GM23338 (cell line): ENCODE data around the gene C1orf198. TPM values are rescaled to one million over a fixed set of nuclear protein-coding genes. Genes with fewer than 3 reads are reported as not detected.

Experiments used
- ATAC-seq: fragments of 200-7000 bp; cut with Tn5 transposase; 3 replicates; pipeline ENCODE4 v1.9.1; 2020
- DNase-seq: peaks from one replicate; pipeline ENCODE4 v3.0.0-alpha.2; 2015; ENCODE audit warnings: low spot score
- H2AFZ ChIP-seq: fragments of 200-600 bp; sonication (generic); 2 replicates; pipeline ENCODE4 v1.8.0; 2016; ENCODE audit warnings: antibody characterized with exemption, mild to moderate bottlenecking, moderate library complexity
- H3F3A ChIP-seq: fragments of 200-600 bp; sonication (generic); replicated peaks from 2 replicates; pipeline ENCODE4 v1.8.0; 2017; ENCODE audit warnings: antibody characterized with exemption, mixed run types, low read depth
- H3K27ac ChIP-seq: fragments of 200-600 bp; sonication (generic); 2 replicates; pipeline ENCODE4 v1.6.1; 2016; ENCODE audit warnings: low read depth
- H3K27me3 ChIP-seq: fragments of 200-600 bp; sonication (generic); 2 replicates; pipeline ENCODE4 v1.8.0; 2016; ENCODE audit warnings: mild to moderate bottlenecking, mixed run types, moderate library complexity; ENCODE audit not compliant: insufficient read depth
- H3K36me3 ChIP-seq: fragments of 200-600 bp; sonication (generic); 2 replicates; pipeline ENCODE4 v1.8.0; 2016; ENCODE audit warnings: mild to moderate bottlenecking; ENCODE audit not compliant: insufficient read depth
- H3K4me1 ChIP-seq: fragments of 200-600 bp; sonication (generic); 2 replicates; pipeline ENCODE4 v1.8.0; 2016; ENCODE audit warnings: mild to moderate bottlenecking, moderate library complexity; ENCODE audit not compliant: insufficient read depth
- H3K4me2 ChIP-seq: fragments of 200-600 bp; sonication (generic); 2 replicates; pipeline ENCODE4 v1.7.1; 2017; ENCODE audit warnings: mixed run types
- H3K4me3 ChIP-seq: fragments of 200-600 bp; sonication (generic); 2 replicates; pipeline ENCODE4 v1.6.1; 2016; ENCODE audit warnings: mixed run types
- H3K79me2 ChIP-seq: fragments of 200-600 bp; sonication (generic); replicated peaks from 2 replicates; pipeline ENCODE4 v1.8.0; 2017; ENCODE audit warnings: mild to moderate bottlenecking; ENCODE audit not compliant: insufficient read depth
- H3K9me2 ChIP-seq: fragments of 200-600 bp; sonication (generic); 2 replicates; pipeline ENCODE4 v1.8.0; 2017; ENCODE audit not compliant: insufficient read depth
- H4K20me1 ChIP-seq: fragments of 200-600 bp; sonication (generic); replicated peaks from 2 replicates; pipeline ENCODE4 v1.8.0; 2017; ENCODE audit warnings: mild to moderate bottlenecking; ENCODE audit not compliant: insufficient read depth
- H3K27ac Mint-ChIP-seq: 2 replicates; pipeline ENCODE4 v1.8.0; 2020; ENCODE audit warnings: inconsistent platforms, mild to moderate bottlenecking, moderate library complexity, mixed read lengths
- H3K27me3 Mint-ChIP-seq: 3 replicates; pipeline ENCODE4 v1.8.0; 2022; ENCODE audit warnings: low read depth, mild to moderate bottlenecking, moderate library complexity, mixed read lengths, inconsistent platforms; ENCODE audit not compliant: insufficient read depth, poor library complexity
- H3K36me3 Mint-ChIP-seq: 3 replicates; pipeline ENCODE4 v1.8.0; 2021; ENCODE audit warnings: low read depth, mild to moderate bottlenecking, inconsistent platforms, moderate library complexity, mixed read lengths
- H3K4me1 Mint-ChIP-seq: 3 replicates; pipeline ENCODE4 v1.8.0; 2020; ENCODE audit warnings: mild to moderate bottlenecking, inconsistent platforms, mixed read lengths
- H3K4me3 Mint-ChIP-seq: 3 replicates; pipeline ENCODE4 v1.8.0; 2021; ENCODE audit warnings: moderate library complexity, mild to moderate bottlenecking, inconsistent platforms, mixed read lengths
- H3K9me3 Mint-ChIP-seq: 3 replicates; pipeline ENCODE4 v1.8.0; 2020; ENCODE audit warnings: moderate library complexity, mild to moderate bottlenecking, inconsistent platforms, mixed read lengths
- CREB1 ChIP-seq: fragments of 250-450 bp; sonication (Bioruptor Pico); IDR thresholded peaks from 2 replicates; pipeline ENCODE4 v1.5.0; 2020; ENCODE audit warnings: low read depth, mild to moderate bottlenecking, moderate library complexity
- EZH2 ChIP-seq: fragments of 200-600 bp; sonication (generic); IDR thresholded peaks from one replicate; pipeline ENCODE4 v1.8.0; 2017; ENCODE audit warnings: antibody characterized with exemption, mild to moderate bottlenecking, low read depth; ENCODE audit not compliant: unreplicated experiment
- NANOG ChIP-seq: IDR thresholded peaks from 2 replicates; pipeline ENCODE4 v1.6.1; 2016; ENCODE audit warnings: antibody characterized with exemption, borderline replicate concordance
- POLR2AphosphoS5 ChIP-seq: IDR thresholded peaks from 2 replicates; pipeline ENCODE4 v1.6.1; 2016; ENCODE audit warnings: antibody characterized with exemption, low read depth
- STAT1 ChIP-seq: IDR thresholded peaks from one replicate; pipeline ENCODE4 v1.6.1; 2016; ENCODE audit warnings: antibody characterized with exemption; ENCODE audit not compliant: unreplicated experiment
- ZNF114 ChIP-seq: fragments of 250-450 bp; sonication (Bioruptor Pico); IDR thresholded peaks from 2 replicates; pipeline ENCODE4 v1.5.0; 2020; ENCODE audit warnings: mild to moderate bottlenecking, moderate library complexity
- ZNF331 ChIP-seq: fragments of 250-450 bp; sonication (Bioruptor Pico); IDR thresholded peaks from 2 replicates; pipeline ENCODE4 v1.5.0; 2020; ENCODE audit warnings: low read depth, mild to moderate bottlenecking, moderate library complexity
- polyA plus RNA-seq: library from polyadenylated mRNA; unstranded; fragments of >200 nt; fragmentation: Nextera tagmentation; extraction: Ambion mirVana; gene quantifications from 2 replicates; pipeline ENCODE4 v1.2.1, GENCODE V29; 2016
- total RNA-seq: library from RNA; depleted of rRNA; stranded (reverse); fragments of >200 nt; shearing (Covaris generic); gene quantifications from 2 replicates; pipeline ENCODE4 v1.2.3, GENCODE V29; 2014
- TF ChIP-seq, protein P1 (sequence below): IDR thresholded peaks from 2 replicates; pipeline ENCODE4 v1.6.1; 2016; ENCODE audit warnings: antibody characterized with exemption
- TF ChIP-seq, protein P2 (sequence below), 2 experiments: fragments of 200-600 bp in 1 of 2; sonication (generic) in 1 of 2; conservative IDR thresholded peaks; 2 replicates each; pipeline versions ENCODE4 v1.5.1 to v1.6.1; 2016 to 2017; ENCODE audit warnings: antibody characterized with exemption in 2 of 2, low read depth in 2 of 2, mild to moderate bottlenecking in 2 of 2, moderate library complexity in 1 of 2
- TF ChIP-seq, protein P3 (sequence below): IDR thresholded peaks from one replicate; pipeline ENCODE4 v1.6.1; 2018; ENCODE audit warnings: antibody characterized with exemption; ENCODE audit not compliant: unreplicated experiment

Gene C1orf198
- total and polyA plus RNA-seq, 2 experiments from 2014 or later: 14.9 to 46.6 TPM

DNA sequence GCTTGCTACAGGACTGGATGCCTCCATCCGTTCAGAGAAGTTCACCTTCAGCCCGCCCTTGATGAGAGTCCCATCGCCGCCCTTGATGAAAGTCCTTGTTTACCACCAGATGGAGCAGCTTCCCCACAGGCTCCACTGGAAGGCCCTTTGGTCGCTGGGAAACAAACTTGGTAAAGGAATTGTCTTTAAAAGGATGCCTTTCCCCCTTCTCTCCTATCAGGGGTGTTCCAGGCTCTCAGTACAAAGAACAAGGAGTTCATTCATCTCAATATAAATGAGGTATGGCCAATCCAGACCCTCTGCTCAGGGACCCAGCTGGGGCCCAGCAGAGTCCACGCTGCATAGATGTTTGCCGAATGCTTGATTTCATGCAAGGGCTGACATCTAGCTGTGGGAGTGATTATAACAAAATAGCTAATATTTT, 70.4 kb downstream of the C1orf198 start:
- H3K4me3 Mint-ChIP-seq: no peak overlapping the region
- H3K4me1 Mint-ChIP-seq: peaks cover 3% of the 10 kb centered on the region; the same call in 2 of the 3 replicates
- ATAC-seq (peak; percentile 94), DNase-seq (peak; percentile 86)
- H3K36me3 ChIP-seq: no peaks in the 10 kb centered on the region
- H3K9me3 Mint-ChIP-seq: no peaks in the 10 kb centered on the region
- H4K20me1 ChIP-seq: no peaks in the 10 kb centered on the region
- no peak overlapping the region for H2AFZ ChIP-seq
- no peak for TF ChIP-seq EZH2
- TF ChIP-seq, protein P1, sequence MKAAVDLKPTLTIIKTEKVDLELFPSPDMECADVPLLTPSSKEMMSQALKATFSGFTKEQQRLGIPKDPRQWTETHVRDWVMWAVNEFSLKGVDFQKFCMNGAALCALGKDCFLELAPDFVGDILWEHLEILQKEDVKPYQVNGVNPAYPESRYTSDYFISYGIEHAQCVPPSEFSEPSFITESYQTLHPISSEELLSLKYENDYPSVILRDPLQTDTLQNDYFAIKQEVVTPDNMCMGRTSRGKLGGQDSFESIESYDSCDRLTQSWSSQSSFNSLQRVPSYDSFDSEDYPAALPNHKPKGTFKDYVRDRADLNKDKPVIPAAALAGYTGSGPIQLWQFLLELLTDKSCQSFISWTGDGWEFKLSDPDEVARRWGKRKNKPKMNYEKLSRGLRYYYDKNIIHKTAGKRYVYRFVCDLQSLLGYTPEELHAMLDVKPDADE: no peak
- TF ChIP-seq, protein P2, sequence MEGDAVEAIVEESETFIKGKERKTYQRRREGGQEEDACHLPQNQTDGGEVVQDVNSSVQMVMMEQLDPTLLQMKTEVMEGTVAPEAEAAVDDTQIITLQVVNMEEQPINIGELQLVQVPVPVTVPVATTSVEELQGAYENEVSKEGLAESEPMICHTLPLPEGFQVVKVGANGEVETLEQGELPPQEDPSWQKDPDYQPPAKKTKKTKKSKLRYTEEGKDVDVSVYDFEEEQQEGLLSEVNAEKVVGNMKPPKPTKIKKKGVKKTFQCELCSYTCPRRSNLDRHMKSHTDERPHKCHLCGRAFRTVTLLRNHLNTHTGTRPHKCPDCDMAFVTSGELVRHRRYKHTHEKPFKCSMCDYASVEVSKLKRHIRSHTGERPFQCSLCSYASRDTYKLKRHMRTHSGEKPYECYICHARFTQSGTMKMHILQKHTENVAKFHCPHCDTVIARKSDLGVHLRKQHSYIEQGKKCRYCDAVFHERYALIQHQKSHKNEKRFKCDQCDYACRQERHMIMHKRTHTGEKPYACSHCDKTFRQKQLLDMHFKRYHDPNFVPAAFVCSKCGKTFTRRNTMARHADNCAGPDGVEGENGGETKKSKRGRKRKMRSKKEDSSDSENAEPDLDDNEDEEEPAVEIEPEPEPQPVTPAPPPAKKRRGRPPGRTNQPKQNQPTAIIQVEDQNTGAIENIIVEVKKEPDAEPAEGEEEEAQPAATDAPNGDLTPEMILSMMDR (conservative IDR thresholded peaks at IDR 0.05; ENCODE audit: low read depth in 2 of 2): peak; percentile 68 to 93
- H3K27me3 ChIP-seq: peaks cover 3% of the 10 kb centered on the region; the same call in 1 of the 2 replicates
- H3K27ac ChIP-seq: no peak overlapping the region
- no peak overlapping the region for H3K4me2 ChIP-seq
- no peaks in the 10 kb centered on the region for H3K9me2 ChIP-seq
- H3K27ac Mint-ChIP-seq: no peak overlapping the region
- no peaks in the 10 kb centered on the region for H3F3A ChIP-seq
- H3K4me3 ChIP-seq: no peak overlapping the region
- no peaks in the 10 kb centered on the region for H3K27me3 Mint-ChIP-seq
- H3K79me2 ChIP-seq: no peaks in the 10 kb centered on the region
- no peaks in the 10 kb centered on the region for H3K4me1 ChIP-seq
- H3K36me3 Mint-ChIP-seq: no peaks in the 10 kb centered on the region

DNA sequence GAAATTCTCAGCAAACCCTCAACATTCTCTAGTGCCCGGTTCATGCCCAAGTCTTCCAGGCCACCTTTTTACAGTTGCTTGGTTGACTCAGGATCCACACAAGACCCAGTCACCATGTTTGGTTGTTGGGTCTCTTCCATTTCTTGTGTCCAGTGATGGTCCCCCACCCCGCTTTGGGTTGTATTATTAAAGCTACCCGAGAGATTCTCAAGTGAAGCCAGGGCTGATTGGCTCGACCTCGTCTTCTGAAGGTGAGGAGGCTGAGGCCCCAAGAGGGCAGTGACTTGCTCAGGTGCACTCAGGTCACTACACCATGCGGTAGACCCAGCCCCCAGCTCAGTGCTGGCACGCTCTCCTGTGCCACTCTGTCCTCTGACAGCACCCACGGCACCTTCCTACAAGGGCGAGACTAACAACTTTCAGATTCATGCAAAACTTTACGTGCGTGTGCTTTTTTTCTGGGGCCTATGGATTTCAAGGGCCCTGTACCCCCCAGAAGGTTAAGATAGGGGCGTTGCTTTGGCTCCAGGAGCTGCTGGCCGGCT, 70.9 kb downstream of the C1orf198 start:
- Mint-ChIP-seq H3K27me3 (no peaks in the 10 kb centered on the region), H3K4me1 (peaks cover 3% of the 10 kb centered on the region; the same call in 2 of the 3 replicates), H3K4me3 (no peak overlapping the region), H3K27ac (no peak overlapping the region), H3K36me3 (no peaks in the 10 kb centered on the region), H3K9me3 (no peaks in the 10 kb centered on the region)
- H3K4me2 ChIP-seq: no peak overlapping the region
- peaks cover 3% of the 10 kb centered on the region; the same call in 1 of the 2 replicates for H3K27me3 ChIP-seq
- no peaks in the 10 kb centered on the region for H3K79me2 ChIP-seq
- no peak overlapping the region for H3K4me3 ChIP-seq
- DNase-seq: no peak
- H3F3A ChIP-seq: no peaks in the 10 kb centered on the region
- H3K27ac ChIP-seq: no peak overlapping the region
- no peak; the same call in 2 of the 3 replicates for ATAC-seq
- no peaks in the 10 kb centered on the region for H3K4me1 ChIP-seq
- no peaks in the 10 kb centered on the region for H4K20me1 ChIP-seq
- H3K36me3 ChIP-seq: no peaks in the 10 kb centered on the region
- H3K9me2 ChIP-seq: no peaks in the 10 kb centered on the region
- H2AFZ ChIP-seq: no peak overlapping the region
- TF ChIP-seq ZNF114 (CRISPR knock-in tag) (no peak), STAT1 (no peak), ZNF331 (CRISPR knock-in tag) (no peak), NANOG (no peak), EZH2 (no peak), POLR2AphosphoS5 (no peak), CREB1 (CRISPR knock-in tag) (no peak)
- TF ChIP-seq, protein P2 (conservative IDR thresholded peaks at IDR 0.05; ENCODE audit: low read depth in 2 of 2): no peak
- TF ChIP-seq, protein P3, sequence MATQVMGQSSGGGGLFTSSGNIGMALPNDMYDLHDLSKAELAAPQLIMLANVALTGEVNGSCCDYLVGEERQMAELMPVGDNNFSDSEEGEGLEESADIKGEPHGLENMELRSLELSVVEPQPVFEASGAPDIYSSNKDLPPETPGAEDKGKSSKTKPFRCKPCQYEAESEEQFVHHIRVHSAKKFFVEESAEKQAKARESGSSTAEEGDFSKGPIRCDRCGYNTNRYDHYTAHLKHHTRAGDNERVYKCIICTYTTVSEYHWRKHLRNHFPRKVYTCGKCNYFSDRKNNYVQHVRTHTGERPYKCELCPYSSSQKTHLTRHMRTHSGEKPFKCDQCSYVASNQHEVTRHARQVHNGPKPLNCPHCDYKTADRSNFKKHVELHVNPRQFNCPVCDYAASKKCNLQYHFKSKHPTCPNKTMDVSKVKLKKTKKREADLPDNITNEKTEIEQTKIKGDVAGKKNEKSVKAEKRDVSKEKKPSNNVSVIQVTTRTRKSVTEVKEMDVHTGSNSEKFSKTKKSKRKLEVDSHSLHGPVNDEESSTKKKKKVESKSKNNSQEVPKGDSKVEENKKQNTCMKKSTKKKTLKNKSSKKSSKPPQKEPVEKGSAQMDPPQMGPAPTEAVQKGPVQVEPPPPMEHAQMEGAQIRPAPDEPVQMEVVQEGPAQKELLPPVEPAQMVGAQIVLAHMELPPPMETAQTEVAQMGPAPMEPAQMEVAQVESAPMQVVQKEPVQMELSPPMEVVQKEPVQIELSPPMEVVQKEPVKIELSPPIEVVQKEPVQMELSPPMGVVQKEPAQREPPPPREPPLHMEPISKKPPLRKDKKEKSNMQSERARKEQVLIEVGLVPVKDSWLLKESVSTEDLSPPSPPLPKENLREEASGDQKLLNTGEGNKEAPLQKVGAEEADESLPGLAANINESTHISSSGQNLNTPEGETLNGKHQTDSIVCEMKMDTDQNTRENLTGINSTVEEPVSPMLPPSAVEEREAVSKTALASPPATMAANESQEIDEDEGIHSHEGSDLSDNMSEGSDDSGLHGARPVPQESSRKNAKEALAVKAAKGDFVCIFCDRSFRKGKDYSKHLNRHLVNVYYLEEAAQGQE: no peak
- TF ChIP-seq, protein P1: no peak
